ENCODE measurements around the gene HOMEZ. TPM values are rescaled to one million over a fixed set of nuclear protein-coding genes. Genes with fewer than 3 reads are reported as not detected.

Gene HOMEZ
- total RNA-seq, 2 experiments from 2014 or later, result 7.1 to 17.2 TPM

- intact Hi-C loops (cut with micrococcal nuclease; ENCODE audit: unreplicated experiment), result no loop called here
- no peak for TF ChIP-seq CTCF (conservative IDR thresholded peaks at IDR 0.05; ENCODE audit: low read length)
- no peaks in the 10 kb centered on the region for H3K79me2 ChIP-seq (ENCODE audit: insufficient read depth, low read depth, low read length)
Observed at GRCh38 chr14:23259426-23259825, 26.5 kb downstream of the HOMEZ start.

GRCh38 chr14:23258256-23258655 is 27.7 kb downstream of the HOMEZ start:
- ChIA-PET POLR2A (interaction anchor here (0.7 to 1.2 kb wide), 3 partner anchors 9 to 138 kb away, joined by 3 to 7 read pairs (median 4); no protein-coding TSS in a partner anchor), CTCF (ENCODE audit: unreplicated experiment) (no interaction called here)
- Histone ChIP-seq H4K20me1 (ENCODE audit: insufficient read depth, low read length) (no peaks in the 10 kb centered on the region), H3K27ac (ENCODE audit: low read depth, low read length, poor library complexity, severe bottlenecking) (no peak overlapping the region), H3K79me2 (ENCODE audit: insufficient read depth, low read depth, low read length) (no peaks in the 10 kb centered on the region), H3K9me3 (ENCODE audit: low read length) (no peaks in the 10 kb centered on the region), H3K4me2 (ENCODE audit: low read length) (no peak overlapping the region), H3K9me2 (ENCODE audit: insufficient read depth, low read length) (no peaks in the 10 kb centered on the region), H2AFZ (ENCODE audit: low read length) (no peak overlapping the region), H3K36me3 (ENCODE audit: insufficient read depth, low read length) (no peaks in the 10 kb centered on the region), H3K4me1 (ENCODE audit: insufficient read depth, low read length, poor library complexity, severe bottlenecking) (no peaks in the 10 kb centered on the region), H3K4me3 (ENCODE audit: low read depth, low read length, poor library complexity, severe bottlenecking) (no peak overlapping the region)
- intact Hi-C loops (cut with micrococcal nuclease; ENCODE audit: unreplicated experiment), result no loop called here
- BruUV-seq (replicated peaks), result no TSS peak
- no peak for DNase-seq (ENCODE audit: low spot score)
- no peak for TF ChIP-seq EZH2phosphoT487 (IDR thresholded peaks at IDR 0.05; ENCODE audit: borderline replicate concordance, low read depth, low read length)
- no peak for TF ChIP-seq CTCF (conservative IDR thresholded peaks at IDR 0.05; ENCODE audit: low read length)

More at GRCh38 chr14:23259426-23259825, 26.5 kb downstream of the HOMEZ start:
- H3K4me2 ChIP-seq (ENCODE audit: low read length), result no peak overlapping the region
- H3K9me2 ChIP-seq (ENCODE audit: insufficient read depth, low read length), result no peaks in the 10 kb centered on the region
- H2AFZ ChIP-seq (ENCODE audit: low read length), result no peak overlapping the region
- no peaks in the 10 kb centered on the region for H3K36me3 ChIP-seq (ENCODE audit: insufficient read depth, low read length)
- H4K20me1 ChIP-seq (ENCODE audit: insufficient read depth, low read length), result no peaks in the 10 kb centered on the region
- no TSS peak for BruUV-seq (replicated peaks)
- H3K27ac ChIP-seq (ENCODE audit: low read depth, low read length, poor library complexity, severe bottlenecking), result no peak overlapping the region
- ChIA-PET POLR2A (interaction anchor here (0.7 kb wide), 1 partner anchor 197 kb away, joined by 4 read pairs; no protein-coding TSS in a partner anchor), CTCF (ENCODE audit: unreplicated experiment) (no interaction called here)
- H3K4me3 ChIP-seq (ENCODE audit: low read depth, low read length, poor library complexity, severe bottlenecking), result no peak overlapping the region
- no peak for DNase-seq (ENCODE audit: low spot score)
- no peaks in the 10 kb centered on the region for H3K4me1 ChIP-seq (ENCODE audit: insufficient read depth, low read length, poor library complexity, severe bottlenecking)
- no peaks in the 10 kb centered on the region for H3K9me3 ChIP-seq (ENCODE audit: low read length)

- H3K79me2 ChIP-seq (ENCODE audit: insufficient read depth, low read depth, low read length), result no peaks in the 10 kb centered on the region
- intact Hi-C loops (cut with micrococcal nuclease; ENCODE audit: unreplicated experiment), result no loop called here
- H3K27ac ChIP-seq (ENCODE audit: low read depth, low read length, poor library complexity, severe bottlenecking), result no peak overlapping the region
- H3K4me3 ChIP-seq (ENCODE audit: low read depth, low read length, poor library complexity, severe bottlenecking), result no peak overlapping the region
- TF ChIP-seq CTCF (conservative IDR thresholded peaks at IDR 0.05; ENCODE audit: low read length) (no peak), EZH2phosphoT487 (IDR thresholded peaks at IDR 0.05; ENCODE audit: borderline replicate concordance, low read depth, low read length) (no peak)
- ChIA-PET CTCF (ENCODE audit: unreplicated experiment) (no interaction called here), POLR2A (no interaction called here)
- no peak for DNase-seq (ENCODE audit: low spot score)
- H3K9me2 ChIP-seq (ENCODE audit: insufficient read depth, low read length), result no peaks in the 10 kb centered on the region
- H3K9me3 ChIP-seq (ENCODE audit: low read length), result no peaks in the 10 kb centered on the region
- H4K20me1 ChIP-seq (ENCODE audit: insufficient read depth, low read length), result no peaks in the 10 kb centered on the region
- BruUV-seq (replicated peaks), result no TSS peak
- no peak overlapping the region for H3K4me2 ChIP-seq (ENCODE audit: low read length)
- H3K4me1 ChIP-seq (ENCODE audit: insufficient read depth, low read length, poor library complexity, severe bottlenecking), result no peaks in the 10 kb centered on the region
- H2AFZ ChIP-seq (ENCODE audit: low read length), result no peak overlapping the region
- H3K36me3 ChIP-seq (ENCODE audit: insufficient read depth, low read length), result no peaks in the 10 kb centered on the region
Observed at GRCh38 chr14:23252420-23253333, 33.3 kb downstream of the HOMEZ start.

Data from OCI-LY7 (cell line).